Fibroblast of skin of left biceps (primary cell): Measurements from ENCODE around the gene TNFAIP8.
A peak's percentile ranks its signal among the peaks of the same experiment; 100 is the strongest.
"Not testable (repeated sequence)": the region's sequence is repeated elsewhere in the genome, so short reads cannot be mapped to it uniquely, and the experiment has no call there.

ENCODE experiments used
- DNase-seq, 2 experiments: peaks; one replicate each; pipeline ENCODE4 v3.0.0-alpha.2; 2013; ENCODE audit warnings: low read depth in 2 of 2

TNFAIP8 gene

DNA sequence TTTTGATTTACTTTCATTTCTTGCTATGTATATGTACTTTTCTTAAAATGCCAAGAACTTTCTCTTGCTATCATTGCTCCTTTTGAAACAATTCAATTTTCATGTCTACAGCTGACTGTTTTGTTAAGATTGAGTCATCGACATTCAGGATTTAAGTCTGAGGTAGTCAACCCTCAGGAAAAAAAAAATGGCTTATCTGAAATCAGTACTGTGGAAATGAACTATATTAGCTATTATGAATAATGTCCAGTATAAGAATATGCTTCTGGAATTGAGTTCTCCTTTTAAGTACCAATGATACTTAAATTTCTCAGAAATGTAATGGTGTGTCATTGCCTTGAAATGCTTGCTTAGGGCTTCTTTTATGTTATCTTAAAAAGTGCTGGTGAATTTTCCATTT lies 37.9 kb downstream of the TNFAIP8 start:
- DNase-seq, result peak in 1 of 2 experiments; percentile 61

DNA sequence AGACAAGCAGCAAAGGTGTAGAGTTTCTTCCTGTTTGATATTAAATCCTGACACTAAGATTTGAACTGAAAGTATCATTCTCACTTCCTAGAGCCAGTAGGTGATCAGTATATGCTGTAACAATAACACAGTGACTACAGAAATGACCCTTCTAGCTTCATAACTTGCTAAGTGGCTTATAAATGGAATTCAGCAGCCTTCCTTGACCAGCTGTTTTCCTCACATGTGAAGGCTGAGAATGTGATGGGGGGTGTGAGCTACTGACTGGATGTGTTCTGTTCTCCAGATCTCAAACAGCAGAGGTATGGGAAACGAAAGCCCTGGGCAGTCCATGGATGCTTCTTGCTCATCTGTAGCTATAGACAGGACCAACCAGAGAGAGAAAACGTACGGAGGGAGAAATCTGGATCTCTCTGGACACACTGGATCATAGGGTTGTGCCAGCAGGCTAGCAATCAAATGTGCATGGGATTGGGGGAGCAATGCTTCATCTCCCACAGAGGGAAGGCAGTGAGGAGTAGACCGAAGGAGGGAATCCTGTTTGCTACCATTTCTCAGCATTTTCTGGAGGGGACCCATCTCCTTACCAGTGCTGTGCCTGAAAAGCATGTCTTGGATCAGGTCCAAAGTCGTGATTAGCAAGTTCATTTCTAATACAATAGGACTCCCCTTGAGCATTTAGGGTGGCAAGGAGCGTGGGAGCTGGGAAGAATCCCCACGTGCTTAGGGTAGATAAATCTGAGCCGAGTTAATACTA lies 39.4 kb downstream of the TNFAIP8 start:
- DNase-seq, result no peak

DNA sequence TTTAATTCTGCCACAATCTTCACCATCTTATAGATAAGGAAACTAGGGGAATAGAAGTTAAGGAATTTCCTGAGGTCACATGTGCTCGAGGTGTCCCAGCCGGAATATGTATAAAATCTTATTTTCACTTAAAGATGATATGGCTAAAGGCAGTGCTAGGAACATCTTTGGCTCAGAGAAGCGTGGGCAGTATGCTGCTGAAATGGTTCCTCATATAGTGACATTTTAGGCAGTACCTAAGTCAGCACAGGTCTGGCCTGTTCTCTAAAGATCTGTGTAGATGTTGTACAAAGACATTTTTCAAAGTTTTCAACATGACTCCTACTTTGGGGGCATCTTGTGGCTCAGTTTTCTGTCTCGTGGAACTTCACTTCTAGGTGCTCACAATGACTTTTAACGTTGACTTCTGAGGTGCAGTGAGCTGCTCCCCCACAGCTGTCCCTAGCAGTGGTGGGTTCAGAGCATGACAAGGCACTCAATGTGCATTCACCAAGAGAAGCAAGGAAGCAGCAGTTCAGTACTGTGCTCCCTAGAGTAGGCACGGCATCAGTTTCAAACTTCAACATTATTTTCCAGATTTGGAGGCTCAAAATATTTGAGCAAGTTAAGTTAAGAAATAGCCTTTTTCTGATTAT lies 40.3 kb downstream of the TNFAIP8 start:
- no peak for DNase-seq

DNA sequence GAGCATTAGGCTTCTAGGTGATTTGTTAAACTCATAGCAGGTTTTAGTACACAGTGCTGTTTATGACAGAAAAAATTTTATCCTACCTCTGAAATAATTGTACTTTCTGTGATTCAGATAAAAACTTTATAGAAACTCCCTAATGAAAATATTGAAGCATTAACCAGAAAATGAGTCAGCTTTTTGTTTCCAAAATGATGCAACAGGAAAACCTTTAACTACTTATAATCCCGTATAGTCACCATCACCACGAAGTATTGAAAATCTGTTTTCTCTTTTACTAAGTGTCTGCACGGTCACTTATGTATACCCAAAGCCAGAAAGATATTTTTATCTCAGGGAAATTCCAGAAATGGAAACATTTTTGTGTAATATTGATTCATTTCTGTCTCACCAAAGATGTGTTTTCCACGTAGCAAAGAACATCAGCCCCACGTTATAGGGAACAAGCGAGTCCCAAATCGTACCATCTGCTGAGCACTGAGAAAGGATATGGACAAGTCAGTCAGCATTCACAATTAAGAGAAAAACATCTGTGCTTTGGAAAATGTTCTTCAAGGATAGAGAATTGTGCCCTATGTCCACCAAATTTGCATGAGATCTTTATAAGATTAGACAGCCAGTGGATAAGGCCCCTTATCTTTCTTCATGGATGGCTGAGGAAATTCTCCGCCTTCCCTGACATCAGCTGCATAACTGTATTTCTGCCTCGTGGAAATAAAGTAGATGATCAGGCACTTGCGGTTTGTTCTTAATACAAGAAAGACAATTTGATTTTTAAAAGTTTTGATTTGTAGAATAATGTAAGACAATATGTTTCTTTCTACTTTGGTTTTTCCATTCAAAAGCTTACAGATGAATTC lies 41.9 kb downstream of the TNFAIP8 start:
- DNase-seq, result peak in 1 of 2 experiments; percentile 72

DNA sequence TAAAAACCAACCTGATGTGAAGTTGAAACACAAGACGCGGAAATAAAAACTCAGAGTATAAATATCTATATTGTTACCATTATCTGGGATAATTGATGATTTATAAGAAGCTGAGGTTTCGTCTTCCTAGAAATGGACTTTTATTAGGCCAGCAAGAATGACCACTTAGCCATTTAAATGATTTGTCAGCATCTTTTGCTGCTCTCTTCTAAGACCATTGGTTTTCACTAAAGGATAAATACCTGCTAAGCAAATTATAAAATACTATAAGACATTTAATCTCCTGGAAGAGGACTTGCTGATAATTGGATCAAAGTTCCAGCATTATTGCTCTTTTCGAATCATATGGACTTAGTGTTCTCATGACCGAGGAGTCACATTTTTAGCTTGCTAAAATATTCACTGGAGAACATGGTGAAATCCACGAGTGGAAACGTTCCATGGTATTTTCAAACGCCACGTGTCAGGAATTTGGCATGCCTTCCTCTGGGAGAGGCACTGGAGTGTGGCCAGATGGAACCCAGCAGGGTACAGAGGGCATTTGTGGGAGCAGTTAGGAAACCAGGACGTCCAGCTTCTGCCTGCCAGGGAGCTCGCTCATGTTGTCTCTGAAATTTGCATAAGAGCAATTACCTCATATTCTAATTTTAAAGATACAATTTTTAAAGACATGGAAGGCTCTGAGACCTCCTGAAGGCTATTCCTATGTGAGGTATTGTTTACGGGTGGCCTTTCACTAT lies 43.1 kb downstream of the TNFAIP8 start:
- DNase-seq, result no peak

DNA sequence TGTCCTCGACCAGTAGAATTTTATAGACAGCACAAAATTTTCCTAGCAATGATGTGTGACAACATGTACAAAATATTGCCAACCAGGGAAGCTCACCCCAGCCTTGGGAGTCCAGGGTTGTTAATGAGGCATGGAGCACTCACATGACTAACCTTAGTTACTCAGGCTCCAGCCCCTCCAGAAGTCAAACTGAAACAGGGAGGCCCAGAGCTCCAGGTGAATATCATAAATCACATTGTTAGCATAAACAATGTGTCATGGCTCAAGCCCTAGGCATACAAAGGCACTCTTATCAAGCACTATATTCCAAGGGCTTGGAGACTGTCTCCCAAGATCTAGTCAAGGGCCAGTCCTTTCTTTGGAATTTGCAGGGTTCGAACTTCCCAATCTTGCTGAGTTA lies 44.4 kb downstream of the TNFAIP8 start:
- DNase-seq, result no peak

DNA sequence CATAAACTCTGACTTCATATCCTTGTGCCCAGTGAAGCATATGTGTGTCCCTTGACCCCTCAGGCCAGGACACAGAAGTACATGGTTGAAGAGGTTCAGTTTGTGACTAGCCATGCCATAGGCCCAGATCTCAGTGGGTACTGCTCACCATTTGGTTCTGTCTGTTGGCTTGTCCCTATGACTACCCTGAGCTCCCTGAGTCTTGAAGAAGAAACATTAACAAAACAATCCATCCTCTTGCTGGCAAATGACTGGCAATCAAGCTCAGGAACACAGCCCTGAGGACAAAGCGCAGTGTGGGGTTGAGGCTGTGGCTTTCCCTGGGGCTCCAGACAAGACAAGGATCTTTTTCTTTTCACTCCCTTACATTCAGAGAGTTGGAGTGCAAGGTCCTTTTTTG lies 46.3 kb downstream of the TNFAIP8 start:
- DNase-seq, result no peak

DNA sequence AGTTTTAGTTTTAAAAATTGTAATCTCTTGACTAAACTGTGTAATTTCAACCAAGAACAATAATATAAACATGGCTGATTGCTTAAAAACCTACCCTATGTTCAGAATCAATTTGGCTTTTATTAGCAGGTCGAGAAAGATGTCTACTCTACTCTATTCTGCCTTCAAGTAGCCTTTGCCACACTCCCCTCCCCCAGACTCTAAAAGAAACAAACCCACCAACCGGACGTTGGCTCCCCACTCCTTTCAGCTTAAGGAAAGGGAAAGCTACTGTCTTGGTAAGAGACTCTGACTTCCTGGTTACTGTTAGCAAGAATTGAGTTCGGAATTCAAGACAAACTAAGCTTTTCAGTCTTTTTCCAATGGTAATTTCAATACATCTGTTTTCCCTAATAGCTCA lies 46.7 kb downstream of the TNFAIP8 start:
- no peak for DNase-seq

DNA sequence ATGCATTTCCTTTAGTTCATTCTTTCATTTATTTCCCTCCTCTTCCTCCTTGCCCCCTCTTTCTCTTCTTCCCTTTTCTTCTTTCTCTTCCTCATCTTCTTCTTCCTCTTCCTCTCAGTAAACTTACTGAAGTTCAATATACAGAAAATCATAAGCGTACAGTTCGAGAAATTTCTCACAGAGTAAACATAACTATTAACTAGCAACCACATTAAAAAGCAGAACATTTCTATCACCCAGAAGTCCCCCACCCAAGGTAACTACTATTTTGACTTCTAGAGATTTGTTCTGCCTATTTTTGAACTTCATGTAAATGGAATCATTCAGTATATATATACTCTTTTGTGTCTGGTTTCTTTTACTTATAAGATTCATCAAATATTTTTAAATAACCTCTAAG lies 48.2 kb downstream of the TNFAIP8 start:
- DNase-seq, result no peak

DNA sequence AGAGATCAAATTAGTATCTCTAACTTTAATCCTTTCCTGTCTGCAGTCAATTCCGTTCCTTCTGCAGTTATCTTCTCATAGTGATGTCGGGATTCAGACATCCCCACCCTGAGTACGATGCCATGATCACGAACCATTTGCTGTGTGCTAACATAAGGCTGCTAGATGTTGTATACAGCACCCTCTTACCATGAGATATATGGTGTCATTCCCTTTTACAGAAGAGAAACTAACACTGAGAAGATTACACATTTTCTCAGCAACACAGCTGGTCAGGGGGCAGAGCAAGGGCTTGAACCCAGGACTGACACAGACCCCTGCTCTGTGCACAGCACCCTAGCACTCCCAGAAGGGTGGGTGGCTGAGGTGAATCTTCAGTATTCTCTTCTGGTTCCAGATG lies 49.6 kb downstream of the TNFAIP8 start:
- DNase-seq, result no peak

DNA sequence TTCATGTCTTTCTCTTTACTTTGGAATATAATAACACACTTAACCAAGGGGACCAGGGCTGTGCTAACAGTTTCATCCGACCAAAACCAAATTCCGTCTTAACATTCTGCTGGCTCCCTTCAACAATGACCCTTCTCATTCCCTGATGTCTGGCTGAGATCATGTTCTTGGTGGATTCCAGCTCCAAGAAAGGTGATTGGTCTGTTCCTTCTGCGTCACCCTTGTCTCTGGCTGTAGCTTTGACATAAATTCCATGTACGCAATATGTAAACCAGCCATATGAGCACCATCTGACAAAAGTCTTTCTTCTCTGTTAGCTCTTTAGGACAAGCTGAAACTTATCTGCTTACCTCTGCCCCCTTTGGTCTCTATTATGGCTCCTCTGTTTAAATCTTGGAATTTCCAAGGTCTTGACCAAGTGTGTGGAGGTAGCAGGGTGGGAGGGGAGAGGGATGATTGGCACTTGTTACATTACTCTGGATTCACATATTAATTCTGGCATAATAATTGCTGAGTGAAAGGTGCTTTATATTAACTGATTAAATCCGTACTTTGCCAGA lies 50.8 kb downstream of the TNFAIP8 start:
- no peak for DNase-seq

DNA sequence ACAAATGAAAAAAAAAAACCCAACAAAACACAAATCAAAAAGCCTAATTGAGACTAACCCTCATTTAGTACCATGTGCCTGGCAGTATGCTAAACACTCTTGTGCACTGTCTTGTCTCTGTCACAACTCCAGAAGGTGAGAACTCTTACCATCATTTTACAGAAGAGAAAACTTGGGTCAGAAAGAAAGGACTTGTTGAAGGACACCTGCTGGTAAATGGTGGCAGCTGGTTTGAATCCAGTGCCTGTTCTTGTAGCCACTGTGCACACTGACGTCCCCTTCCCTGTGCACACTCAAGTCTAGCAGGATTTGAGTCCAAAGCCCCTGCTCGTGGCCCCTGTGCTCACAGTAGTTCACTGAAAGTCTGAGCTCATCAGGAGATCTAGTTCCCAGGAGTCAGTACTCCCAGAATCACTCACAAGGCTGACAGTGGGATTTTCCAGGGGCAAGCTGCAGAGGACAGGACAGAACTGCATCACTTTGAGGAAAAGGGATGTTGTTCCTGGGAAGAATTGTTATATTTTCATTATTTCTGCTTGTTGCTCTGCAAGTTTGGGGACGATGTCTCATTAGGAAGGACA lies 53.5 kb downstream of the TNFAIP8 start:
- no peak for DNase-seq

DNA sequence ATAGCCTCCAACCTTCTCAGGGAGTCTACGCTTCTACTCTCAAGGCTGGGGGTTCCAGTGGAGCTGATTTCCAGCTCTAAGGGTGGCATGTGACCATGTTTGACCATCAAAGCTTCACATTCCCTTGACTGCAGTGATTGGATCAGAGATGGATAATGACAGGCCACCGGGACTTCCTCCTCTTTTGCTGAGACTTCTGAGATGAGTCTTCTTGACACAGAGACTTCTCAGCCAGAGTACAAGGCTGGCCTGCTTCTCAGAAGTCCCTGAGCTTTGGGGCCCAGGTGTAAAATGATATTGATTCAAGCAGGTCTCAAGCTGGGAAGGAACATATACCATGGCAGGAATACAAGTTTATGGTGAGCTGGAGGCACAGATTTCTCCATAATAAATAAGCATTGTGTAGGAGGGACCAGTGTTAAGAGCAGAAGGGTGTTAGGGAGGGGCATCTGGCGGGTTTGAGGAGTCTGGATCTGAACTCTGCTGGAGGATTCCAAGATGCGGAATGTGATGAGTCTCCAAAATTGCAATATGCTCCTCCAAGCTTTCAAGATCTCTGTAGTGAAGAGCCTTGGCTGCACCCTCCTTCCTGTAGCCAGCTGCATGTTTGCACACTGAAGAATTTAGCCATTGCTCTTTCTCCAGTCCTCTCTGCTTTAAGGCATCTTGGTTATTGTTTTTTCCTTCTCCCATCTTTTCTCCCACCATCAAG lies 54.8 kb downstream of the TNFAIP8 start:
- DNase-seq, result no peak

DNA sequence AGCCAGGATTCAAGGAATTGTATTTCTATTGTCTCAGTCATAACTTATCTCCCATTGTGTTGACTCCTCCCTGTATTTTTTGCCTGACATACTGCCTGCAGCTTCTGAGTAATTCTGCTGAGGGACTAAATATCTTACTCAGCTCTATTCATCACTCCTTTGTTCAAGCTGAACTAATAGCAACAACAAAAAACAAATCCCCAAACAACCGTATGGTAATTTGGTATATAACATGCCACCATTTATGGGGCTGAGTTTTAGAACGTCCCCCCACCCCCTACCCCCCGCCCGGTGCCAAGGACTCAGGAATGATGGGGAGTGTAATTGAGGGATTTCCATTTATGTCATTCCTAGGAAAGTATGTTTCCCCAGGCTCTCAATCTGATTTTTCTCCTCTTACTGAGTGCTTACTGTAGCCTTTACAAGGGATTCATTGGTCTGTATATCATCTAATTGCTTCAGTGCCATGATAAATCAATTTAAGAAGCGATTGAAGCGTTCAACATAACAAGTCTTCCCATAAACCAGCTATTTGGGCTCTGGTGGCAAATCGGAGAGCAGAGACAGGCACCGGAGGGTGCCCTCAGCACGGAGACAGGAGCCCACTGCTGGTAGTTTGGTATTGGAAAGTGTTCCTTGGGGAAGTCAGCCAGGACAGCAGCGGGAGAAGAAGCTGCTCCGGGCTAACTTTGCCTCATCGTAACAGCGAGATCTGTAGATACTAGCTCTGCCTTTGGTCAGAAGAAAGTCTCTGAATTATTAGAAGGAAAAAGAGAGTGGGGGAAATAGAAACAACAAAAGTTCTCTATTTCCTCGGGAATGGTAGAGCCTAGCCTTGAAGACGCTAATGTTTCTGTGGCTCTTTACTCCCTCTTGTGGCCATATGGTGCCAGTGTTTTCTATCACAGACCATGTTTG lies 55.8 kb downstream of the TNFAIP8 start:
- no peak for DNase-seq

DNA sequence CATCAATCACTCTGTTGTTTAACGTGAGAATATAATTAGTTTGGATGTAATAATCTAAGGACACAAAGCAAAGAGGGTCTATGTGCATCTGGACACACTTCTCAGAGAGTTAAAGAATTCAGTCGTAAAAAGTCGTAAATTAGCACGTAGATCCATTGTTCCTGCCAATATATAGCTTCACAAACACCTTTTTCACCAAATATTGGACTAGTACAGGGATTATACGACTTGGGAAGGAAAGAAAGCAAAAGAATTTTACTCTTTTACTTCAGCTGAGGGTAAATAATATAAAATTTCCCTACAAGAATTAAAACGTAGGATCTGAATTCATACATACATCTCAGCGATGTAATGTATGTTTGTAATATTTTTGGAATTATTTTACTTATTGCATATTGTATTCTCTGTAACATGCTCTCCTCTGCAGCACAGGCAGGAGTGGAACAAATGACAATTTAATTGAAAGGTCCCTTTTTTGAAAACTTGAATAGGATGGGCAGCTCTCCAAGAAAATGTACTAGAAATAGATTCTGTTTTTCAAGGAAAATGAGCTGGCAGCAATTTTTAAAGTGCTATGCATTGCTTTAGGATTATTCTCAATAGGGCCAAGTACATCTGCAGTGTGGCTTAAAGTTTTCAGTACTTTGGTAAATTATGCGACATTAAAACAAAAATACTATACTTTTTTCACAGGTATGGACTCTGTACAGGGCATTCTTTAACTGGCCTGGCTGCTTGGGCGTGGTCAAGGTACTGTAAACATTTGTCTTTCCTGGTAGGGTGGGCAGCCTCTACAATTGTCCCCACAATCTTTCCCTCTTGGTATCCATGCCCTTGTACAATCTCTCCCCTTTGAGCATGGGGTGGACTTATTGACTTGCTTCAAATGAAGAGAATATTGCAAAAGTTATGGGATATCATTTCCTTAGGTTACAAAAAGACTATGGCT lies 56.7 kb downstream of the TNFAIP8 start:
- DNase-seq, result no peak

DNA sequence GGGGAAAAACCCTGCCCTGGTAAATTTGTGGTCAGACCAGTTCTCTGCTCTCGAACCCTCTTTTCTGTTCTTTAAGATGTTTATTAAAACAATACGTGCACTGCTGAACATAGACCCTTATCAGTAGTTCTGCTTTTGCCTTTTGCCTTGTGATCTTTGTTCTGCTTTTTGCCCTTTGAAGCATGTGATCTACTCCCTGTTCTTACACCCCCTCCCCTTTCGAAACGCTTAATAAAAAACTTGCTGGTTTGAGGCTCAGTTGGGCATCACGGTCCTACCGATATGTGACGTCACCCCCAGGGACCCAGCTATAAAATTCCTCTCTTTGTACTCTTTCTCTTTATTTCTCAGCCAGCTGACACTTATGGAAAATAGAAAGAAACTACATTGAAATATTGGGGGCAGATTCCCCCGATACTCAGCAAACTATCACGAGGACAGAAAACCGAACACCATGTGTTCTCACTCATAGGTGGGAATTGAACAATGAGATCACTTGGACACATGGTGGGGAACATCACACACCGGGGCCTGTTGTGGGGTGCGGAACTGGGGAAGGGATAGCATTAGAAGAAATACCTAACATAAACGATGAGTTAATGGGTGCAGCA lies 58.4 kb downstream of the TNFAIP8 start:
- not testable (repeated sequence) for DNase-seq

DNA sequence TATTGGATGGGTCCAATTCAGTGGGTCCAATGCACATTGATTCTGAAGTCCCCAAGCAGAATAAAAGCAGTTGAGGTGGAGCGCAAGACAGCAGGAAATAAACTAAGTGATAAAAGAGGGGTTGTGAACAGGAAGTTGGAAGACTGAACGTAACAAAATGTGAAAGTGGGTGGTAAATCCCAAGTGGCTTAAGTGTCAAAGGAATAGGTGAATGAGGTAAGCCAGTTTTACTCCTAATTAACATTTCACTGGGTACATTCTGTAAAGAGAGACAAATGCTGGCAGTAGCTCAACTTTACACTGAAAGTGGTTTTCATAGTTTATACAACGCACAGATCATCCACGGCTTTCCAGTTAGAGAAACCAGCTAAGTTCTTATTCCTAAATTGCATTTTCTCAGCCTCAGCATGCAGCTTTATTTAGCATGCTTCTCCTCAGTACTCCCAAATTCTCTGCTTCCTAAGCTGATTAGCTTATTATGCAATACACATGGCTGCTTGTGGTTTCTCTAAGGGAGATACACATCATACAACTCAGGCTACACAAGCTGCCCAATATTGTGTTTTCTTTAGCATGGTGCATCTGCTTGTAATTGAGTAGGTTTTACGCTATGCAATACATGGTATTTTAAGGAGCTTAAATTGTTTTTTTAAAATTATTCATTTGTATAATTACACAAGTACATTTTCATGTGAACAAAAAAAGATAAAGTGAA lies 62.2 kb downstream of the TNFAIP8 start:
- peak; percentile 82 to 83 for DNase-seq
